Activated CD8-positive, alpha-beta memory T cell treated with anti-CD3 and anti-CD28 coated beads, Interleukin-2, amount 50 U/mL, for 1 hour (primary cell): Measurements from ENCODE around the gene C22orf23.
"Not testable (repeated sequence)": the region's sequence is repeated elsewhere in the genome, so short reads cannot be mapped to it uniquely, and the experiment has no call there.

Experiments used
- DNase-seq: peaks from one replicate; pipeline ENCODE4 v3.0.0-alpha.2; 2020; ENCODE audit errors: extremely low read depth

Gene C22orf23

DNA sequence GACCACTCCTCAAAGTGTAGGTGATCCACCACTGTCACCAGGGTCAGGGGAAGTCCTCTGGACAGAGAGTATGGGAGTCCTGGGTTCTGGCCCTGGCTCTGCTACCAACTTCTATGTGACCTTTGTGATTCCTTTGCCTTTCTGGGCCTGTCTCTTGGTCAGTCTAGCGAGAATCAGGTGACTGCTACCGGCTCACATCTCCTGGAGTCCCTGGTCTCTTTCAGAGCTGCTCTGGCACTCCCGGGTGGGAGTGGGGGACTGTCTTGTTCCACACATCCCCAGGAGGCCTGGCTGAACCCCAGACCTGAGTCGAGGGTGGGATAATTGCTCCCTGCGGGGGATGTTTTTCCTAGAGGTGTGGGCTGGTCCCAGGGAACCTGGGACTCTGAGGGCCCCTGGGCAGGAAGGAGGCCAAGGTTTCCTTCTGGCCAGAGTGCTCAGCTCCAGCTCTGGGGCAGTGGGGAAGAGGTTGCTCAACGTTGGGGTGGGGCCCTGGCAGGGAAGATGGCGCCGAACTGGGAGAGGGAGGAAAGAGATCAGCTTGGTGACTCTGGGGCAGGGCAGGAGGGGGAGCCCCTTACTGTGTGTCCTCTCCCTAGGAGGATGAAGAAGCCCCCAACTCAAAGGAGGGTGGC, 28.9 kb upstream of the C22orf23 start:
- no peak for DNase-seq

- no peak for DNase-seq
Observed at GRCh38 chr22:37981282-37982011, 28.0 kb upstream of the C22orf23 start.

- DNase-seq = no peak
Observed at GRCh38 chr22:37979782-37980181, 26.4 kb upstream of the C22orf23 start.

- DNase-seq = no peak
Observed at GRCh38 chr22:37976547-37976946, 23.1 kb upstream of the C22orf23 start.

DNA sequence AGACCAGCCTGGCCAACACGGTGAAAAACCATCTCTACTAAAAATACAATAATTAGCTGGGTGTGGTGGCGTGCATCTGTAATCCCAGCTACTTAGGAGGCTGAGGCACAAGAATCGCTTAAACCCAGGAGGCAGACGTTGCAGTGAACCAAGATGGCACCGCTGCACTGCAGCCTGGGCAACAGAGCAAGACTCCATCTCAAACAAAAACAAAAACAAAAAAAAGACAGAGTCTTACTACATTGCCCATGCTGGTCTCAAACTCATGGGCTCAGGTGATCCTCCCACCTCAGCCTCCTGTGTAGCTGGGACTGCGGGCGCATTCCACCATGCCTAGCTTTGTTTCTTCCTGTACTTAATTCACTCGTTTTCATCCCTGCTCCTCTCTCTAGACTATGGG, 22.6 kb upstream of the C22orf23 start:
- not testable (repeated sequence) for DNase-seq

DNA sequence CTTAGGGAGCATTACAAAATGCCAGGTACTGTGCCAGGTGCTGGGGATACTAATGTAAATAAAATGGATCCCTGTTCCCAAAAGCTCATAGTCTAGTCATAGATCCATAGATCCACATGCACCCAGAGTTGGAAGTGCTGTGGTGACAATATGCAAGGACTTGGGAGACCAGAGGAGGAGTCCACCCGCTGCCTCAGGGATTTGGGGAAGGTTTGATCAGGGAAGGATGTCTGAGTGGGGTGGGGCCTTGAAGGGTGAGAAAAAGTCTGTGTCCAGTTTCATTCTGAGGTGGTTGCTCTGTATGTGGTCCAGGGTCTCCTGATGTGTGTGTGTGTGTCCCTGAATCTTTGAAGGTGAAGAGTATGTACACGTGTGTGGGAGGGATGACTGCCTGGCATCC, 21.8 kb upstream of the C22orf23 start:
- DNase-seq = no peak

DNA sequence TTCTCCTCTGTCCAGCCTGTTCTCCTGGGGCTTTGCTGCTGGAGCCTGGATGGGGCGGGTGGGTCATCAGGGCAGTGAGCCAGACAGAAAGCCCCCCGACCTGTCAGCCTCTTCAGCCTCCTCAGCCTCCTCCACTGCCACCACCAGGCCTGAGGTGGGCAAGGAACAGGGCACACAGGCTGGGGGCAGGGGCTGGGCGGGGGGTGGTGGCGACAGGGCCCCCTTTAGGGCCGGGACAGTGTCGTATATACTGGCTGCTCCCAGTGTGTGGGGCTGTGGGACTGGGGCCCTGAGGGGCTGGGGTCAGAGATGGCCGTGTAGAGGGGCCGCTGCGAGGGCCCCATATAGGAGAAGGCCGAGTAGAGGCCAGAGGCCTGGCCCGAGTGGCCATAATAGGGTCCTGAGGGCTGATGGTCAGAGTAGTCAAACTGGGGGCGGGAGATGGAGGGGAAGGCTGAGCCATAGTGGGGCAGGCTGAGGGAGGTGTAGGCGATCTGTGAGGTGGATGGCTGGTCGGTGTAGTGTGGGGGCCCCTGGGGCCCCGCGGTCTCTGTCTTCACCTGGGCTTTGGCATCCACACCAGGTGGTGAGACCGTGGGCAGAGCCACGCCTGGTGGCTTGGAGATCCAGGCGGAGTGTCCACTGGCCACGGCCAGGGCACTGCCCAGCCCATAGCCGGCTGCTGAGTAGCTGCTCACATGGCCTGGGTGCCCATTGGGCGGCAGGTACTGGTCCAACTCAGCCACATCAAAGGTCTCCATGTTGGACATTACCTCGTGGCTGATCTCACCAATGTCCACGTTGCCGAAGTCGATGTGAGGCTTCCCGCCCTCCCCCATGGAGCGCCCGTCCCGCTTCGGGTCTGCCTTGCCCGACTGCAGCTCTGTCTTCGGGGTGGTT, 20.1 kb upstream of the C22orf23 start:
- no peak for DNase-seq

GRCh38 chr22:37972527-37972926, 19.1 kb upstream of the C22orf23 start:
- DNase-seq = no peak

GRCh38 chr22:37971475-37972434, 18.4 kb upstream of the C22orf23 start:
- no peak for DNase-seq

GRCh38 chr22:37970864-37971263, 17.5 kb upstream of the C22orf23 start:
- no peak for DNase-seq

- no peak for DNase-seq
Observed at GRCh38 chr22:37968452-37969251, 15.3 kb upstream of the C22orf23 start.

DNA sequence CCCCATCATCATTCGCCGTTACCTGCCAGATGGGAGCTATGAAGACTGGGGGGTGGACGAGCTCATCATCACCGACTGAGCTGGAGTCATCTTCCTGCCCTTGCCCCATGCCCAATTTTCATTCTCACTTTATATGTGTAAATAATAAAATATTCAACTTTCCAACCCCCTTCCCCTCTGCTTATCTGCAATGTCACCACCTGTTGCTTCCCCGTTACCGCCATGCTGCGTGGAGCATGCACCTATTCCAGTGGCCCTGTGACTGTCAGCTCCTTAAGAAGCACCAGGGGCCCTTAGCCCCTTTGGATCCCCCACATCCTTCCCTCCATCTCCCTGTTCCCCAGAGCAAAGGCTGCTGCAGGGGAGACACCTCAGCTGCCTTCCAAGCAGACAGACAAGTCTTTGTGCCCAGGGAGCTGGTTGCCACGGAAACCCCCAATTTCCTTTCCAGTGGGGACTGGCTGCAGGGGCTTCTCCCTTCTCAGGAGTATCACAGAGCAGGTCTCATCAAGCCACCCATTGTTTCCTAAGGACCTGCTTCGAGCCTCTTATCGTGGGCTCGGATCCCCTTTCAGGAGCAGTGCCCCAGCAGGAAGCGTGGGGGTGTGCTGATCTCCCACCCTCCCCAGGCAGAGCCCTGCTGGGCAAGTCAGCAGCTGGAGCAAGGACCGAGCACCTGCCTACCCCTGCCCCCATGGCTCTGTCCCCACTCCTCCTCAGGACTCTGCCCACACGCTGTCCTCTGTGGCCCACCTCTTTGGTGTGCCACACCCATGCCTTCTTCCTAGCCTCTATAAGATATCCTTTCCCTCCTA, 14.4 kb upstream of the C22orf23 start:
- no peak for DNase-seq

- DNase-seq = no peak
Observed at GRCh38 chr22:37967147-37967546, 13.7 kb upstream of the C22orf23 start.

DNA sequence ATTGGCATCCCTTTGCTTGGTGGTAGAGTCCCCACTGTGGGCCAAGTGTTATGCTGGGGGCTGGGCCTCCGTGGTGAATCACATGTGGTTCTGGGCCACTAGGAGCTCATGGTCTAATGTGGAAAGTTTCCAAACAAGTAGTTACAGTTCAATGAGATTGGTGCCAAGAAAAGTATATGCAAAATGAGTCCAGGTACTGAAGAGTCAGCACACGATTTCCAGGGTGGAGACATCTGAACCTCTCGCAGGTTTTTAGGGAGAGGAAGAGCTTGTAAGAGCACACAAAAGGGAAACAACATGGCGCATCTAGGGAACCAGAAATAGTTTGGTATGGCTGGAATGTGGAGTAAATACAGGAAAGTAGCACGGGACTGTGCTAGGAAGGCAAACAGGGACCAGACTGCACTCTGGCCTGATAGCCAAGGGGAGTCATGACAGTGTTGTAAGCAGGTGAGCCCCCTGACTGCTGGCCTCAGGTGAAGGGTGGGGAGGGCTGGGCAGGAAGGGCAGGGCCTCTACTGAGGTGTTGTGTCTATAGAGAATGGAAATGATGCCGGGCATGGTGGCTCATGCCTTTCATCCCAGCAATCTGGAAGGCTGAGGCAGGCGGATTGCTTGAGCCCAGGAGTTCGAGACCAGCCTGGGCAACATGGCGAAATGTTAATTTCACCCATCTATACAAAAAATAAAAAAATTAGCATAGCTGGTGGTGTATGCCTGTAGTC, 12.7 kb upstream of the C22orf23 start:
- DNase-seq = no peak

GRCh38 chr22:37961062-37961461, 7.7 kb upstream of the C22orf23 start:
- no peak for DNase-seq

DNA sequence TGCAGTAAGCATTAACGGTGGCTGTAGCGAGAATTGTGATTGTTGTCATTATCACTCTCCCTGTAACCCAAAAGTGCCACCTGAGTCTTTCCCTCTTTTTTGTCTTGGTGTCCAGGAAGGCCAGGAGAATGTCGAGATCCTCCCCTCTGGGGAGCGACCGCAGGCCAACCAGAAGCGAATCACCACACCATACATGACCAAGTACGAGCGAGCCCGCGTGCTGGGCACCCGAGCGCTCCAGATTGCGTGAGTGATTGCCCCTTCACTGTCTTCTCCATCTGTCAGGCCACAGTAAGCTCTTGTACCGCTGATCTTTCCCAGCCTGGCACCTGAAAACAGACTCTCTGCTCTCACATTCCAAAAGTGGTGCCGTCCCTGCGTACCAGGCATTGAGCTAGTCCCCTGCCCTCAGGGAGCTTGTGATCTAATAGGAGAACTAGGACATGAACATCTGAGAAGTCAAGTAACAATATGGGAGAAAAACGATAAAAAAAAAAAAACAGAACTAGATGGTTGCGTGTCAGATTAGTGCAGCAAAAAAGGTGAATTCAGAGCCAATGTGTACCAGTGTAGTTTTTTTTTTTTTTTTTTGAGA, 5.9 kb upstream of the C22orf23 start:
- no peak for DNase-seq

- no peak for DNase-seq
Observed at GRCh38 chr22:37957232-37957631, 3.8 kb upstream of the C22orf23 start.

DNA sequence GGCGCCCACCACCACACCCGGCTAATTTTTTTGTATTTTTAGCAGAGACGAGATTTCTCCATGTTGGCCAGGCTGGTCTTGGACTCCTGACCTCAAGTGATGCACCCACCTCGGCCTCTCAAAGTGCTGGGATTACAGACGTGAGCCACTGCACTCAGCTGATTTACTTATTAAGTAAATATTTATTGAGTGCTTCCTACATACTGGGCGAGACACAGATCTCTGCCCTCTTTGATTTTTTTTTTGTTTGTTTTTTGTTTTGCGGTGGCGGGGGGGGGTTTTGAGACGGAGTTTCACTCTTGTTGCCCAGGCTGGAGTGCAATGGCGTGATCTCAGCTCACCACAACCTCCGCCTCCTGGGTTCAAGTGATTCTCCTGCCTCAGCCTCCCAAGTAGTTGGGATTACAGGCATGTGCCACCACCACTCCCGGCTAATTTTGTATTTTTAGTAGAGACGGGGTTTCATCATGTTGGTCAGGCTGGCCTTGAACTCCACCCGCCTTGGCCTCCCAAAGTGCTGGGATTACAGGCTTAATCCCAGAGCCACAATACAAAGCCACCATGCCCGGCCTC, 2.5 kb upstream of the C22orf23 start:
- not testable (repeated sequence) for DNase-seq
